ENCODE results near the gene MMP14.

Gene MMP14

GRCh38 chr14:22886500-22887259, 50.3 kb downstream of the MMP14 start:
- no peak for FAIRE-seq

DNA sequence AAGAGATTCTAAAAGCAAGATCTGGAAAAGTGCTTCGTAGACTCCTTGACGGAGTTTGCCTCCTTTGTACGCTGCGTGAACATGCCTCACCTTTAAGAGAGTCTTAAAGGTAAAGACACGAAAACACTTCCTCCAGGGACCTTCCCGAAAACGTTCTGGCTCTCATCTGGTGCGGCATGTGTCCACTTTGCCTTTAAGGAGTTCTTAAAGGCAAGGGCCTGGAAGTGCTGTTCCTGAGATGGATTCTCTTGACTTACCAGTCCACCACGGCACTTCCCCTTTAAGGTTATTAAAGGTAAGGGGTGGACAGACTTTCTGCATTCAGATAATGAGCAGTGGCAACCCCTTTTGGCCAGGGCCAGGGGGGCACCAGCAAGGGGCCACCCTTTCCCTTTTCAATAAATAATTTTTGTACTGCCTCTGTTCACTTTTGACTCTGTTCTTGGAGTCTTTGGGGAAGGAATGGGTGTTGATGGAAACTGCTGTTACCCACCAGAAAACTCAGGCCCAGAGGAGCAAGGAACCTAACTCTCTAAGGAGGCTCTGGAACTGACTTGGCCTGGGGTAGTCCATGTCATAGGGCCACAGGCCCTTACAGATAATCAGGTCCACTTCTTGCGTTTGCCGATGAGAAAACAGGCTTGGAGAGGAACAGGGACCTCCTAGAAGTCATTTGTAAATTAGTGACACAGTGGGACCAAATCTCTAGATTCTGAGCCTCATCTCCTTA, 51.0 kb downstream of the MMP14 start:
- DNase-seq (ENCODE audit: insufficient read length, low spot score) (peak; percentile 44), FAIRE-seq (peak; percentile 15)
- TF ChIP-seq POLR2A (IDR thresholded peaks at IDR 0.05; ENCODE audit: low read depth, low read length): no peak

More at GRCh38 chr14:22886500-22887259, 50.3 kb downstream of the MMP14 start:
- no peak for DNase-seq (ENCODE audit: insufficient read length, low spot score)
- no peak for TF ChIP-seq POLR2A (IDR thresholded peaks at IDR 0.05; ENCODE audit: low read depth, low read length)

- no peak for TF ChIP-seq POLR2A (IDR thresholded peaks at IDR 0.05; ENCODE audit: low read depth, low read length)
- FAIRE-seq (no peak), DNase-seq (ENCODE audit: insufficient read length, low spot score) (no peak)
Measured at GRCh38 chr14:22887990-22888378, 51.6 kb downstream of the MMP14 start.

DNA sequence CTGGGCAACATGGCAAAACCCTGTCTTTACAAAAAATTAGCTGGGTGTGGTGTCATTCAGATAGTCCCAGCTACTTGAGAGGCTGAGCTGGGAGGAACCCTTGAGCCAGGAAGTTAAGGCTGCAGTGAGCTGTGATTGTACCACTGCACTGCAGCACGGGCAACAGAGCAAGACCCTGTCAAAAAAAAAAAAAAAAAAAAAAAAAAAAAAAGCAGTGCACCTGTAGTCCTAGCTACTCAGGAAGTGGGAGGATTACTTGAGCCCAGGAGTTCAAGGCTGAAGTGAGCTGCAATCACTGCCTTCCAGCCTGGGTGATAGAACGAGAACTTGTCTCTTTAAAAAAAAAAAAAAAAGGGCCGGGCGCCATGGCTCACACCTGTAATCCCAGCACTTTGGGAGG, 52.3 kb downstream of the MMP14 start:
- TF ChIP-seq POLR2A (IDR thresholded peaks at IDR 0.05; ENCODE audit: low read depth, low read length): no peak
- DNase-seq (ENCODE audit: insufficient read length, low spot score) (no peak), FAIRE-seq (no peak)

DNA sequence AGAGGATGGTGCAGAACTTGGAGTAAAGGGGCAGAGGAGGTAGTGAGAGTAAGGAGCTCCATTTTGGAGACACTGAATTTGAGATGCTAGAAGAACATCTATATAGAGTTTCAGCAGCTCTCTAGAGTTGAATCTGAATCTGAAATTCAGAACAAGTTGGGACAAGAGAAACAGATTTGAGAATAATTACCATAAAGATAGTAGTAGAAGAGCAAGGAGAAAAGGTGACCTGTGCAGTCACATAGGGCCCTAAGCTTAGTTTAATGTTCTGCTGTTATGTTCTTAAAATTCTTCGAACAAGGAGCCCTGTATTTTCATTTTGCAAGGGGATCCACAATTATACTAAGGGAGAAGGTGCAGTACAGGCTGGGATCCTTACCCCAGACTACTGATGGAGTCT, 54.0 kb downstream of the MMP14 start:
- DNase-seq (ENCODE audit: insufficient read length, low spot score): no peak
- TF ChIP-seq POLR2A (IDR thresholded peaks at IDR 0.05; ENCODE audit: low read depth, low read length): no peak
- no peak for FAIRE-seq

DNA sequence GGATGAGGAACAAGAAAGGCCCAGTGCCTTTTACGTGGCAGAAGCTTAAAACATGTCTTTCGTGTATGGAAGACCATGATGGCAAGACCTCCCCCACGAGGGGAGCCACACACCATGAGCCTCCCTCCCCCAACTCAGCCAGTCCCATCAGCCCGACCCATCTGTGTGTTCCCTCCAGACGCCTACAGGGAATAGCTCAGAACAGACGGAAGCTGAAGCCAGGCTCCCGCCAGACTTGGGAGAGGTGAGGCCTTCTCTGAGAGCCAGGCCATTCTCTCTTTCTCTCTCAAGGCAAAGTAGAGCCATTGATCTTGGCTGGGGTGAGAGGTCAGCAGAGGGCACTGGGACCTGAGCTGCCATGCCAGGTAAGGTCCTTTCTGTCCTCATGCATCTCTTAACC, 56.1 kb downstream of the MMP14 start:
- FAIRE-seq (no peak), DNase-seq (ENCODE audit: insufficient read length, low spot score) (no peak)
- TF ChIP-seq POLR2A (IDR thresholded peaks at IDR 0.05; ENCODE audit: low read depth, low read length): no peak

DNA sequence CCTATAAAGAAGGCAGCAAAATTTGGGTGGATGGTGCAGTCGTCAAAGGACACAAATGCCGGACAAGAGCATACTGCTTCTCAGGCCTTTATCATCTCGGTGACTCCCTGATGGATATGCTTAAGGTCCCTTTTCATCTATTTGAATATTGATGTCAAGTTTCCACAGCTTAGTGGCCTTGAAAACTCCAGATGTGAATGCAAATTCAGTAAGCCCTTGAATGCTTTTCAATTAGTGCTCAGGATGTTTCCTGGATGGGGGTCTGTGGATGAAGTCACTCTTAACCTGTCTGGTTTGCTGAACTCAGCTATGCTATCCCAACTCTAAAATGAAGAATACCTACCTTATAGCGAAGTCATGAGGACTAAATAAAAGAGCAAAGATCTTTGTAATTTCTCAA, 57.3 kb downstream of the MMP14 start:
- FAIRE-seq (no peak), DNase-seq (ENCODE audit: insufficient read length, low spot score) (no peak)
- no peak for TF ChIP-seq POLR2A (IDR thresholded peaks at IDR 0.05; ENCODE audit: low read depth, low read length)

- DNase-seq (ENCODE audit: insufficient read length, low spot score) (no peak), FAIRE-seq (no peak)
- TF ChIP-seq POLR2A (IDR thresholded peaks at IDR 0.05; ENCODE audit: low read depth, low read length): no peak
Measured at GRCh38 chr14:22895402-22895801, 59.0 kb downstream of the MMP14 start.

- no peak for TF ChIP-seq POLR2A (IDR thresholded peaks at IDR 0.05; ENCODE audit: low read depth, low read length)
- no peak for DNase-seq (ENCODE audit: insufficient read length, low spot score)
- no peak for FAIRE-seq
Measured at GRCh38 chr14:22896356-22896755, 60.0 kb downstream of the MMP14 start.

DNA sequence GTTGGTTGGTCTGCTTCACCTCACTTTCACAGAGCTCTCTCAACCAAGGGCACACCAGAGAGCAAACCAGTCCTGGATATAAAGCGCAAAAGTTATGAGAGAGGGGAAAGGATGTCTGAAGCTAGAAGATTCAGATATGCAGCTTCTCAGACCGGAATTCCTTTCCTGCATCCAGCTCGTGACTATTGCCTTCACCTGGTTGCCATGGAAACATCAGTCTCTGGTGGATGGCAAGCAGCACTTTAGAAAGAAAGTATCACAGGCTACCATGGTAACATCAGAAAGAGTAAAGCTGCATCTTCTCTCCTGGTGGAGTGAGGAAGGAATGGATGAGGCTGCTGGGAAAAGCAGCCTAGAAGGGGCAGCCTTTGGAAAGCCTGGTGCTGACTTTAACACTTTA, 60.4 kb downstream of the MMP14 start:
- no peak for TF ChIP-seq POLR2A (IDR thresholded peaks at IDR 0.05; ENCODE audit: low read depth, low read length)
- DNase-seq (ENCODE audit: insufficient read length, low spot score): no peak
- no peak for FAIRE-seq

DNA sequence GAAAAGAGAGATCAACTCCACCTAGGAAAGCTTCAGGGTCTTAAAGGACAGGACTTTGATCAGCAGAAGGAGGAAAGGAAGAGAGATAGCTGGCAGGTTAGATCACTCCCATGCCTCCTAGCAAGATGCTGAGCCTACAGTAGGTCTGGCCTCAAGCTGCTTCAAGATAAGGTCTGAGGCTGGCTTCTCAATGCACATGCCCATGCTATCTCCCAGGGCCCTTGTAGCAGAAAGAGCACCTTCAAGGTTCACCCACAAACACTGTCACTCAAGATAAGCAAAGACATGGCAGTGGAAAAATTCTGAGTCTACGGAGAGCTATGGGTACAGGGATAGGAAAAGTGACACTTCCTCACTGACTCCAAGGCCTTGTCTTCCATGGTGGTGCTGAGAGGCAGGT, 61.0 kb downstream of the MMP14 start:
- FAIRE-seq (no peak), DNase-seq (ENCODE audit: insufficient read length, low spot score) (no peak)
- TF ChIP-seq POLR2A (IDR thresholded peaks at IDR 0.05; ENCODE audit: low read depth, low read length): no peak
